Smooth muscle cell (in vitro differentiated cells): Measurements from ENCODE around the gene SGMS1. TPM values are rescaled to one million over a fixed set of nuclear protein-coding genes. Genes with fewer than 3 reads are reported as not detected.

Experiments used
- DNase-seq: peaks from one replicate; lab custom pipeline; 2025; ENCODE audit not compliant: unreplicated experiment; lab: John Stamatoyannopoulos, UW
- H2AFZ ChIP-seq: fragments of 200-600 bp; sonication (generic); 2 replicates; pipeline ENCODE4 v1.6.0; 2016; ENCODE audit warnings: antibody characterized with exemption, low read depth, mild to moderate bottlenecking
- H3F3A ChIP-seq: fragments of 200-600 bp; sonication (generic); 2 replicates; pipeline ENCODE4 v1.6.0; 2017; ENCODE audit warnings: antibody characterized with exemption, low read depth
- H3K27ac ChIP-seq: fragments of 200-600 bp; sonication (generic); 2 replicates; pipeline ENCODE4 v1.5.1; 2016; ENCODE audit warnings: low read depth, mild to moderate bottlenecking
- H3K27me3 ChIP-seq: fragments of 200-600 bp; sonication (generic); 2 replicates; pipeline ENCODE4 v1.6.1; 2016; ENCODE audit warnings: low read depth, mild to moderate bottlenecking
- H3K36me3 ChIP-seq: fragments of 200-600 bp; sonication (generic); 2 replicates; pipeline ENCODE4 v1.5.1; 2016; ENCODE audit warnings: low read depth
- H3K4me1 ChIP-seq: fragments of 200-600 bp; sonication (generic); 2 replicates; pipeline ENCODE4 v1.5.1; 2016; ENCODE audit warnings: low read depth
- H3K4me2 ChIP-seq: fragments of 200-600 bp; sonication (generic); 2 replicates; pipeline ENCODE4 v1.6.0; 2016; ENCODE audit warnings: mild to moderate bottlenecking
- H3K4me3 ChIP-seq: fragments of 200-600 bp; sonication (generic); 2 replicates; pipeline ENCODE4 v1.5.1; 2016; ENCODE audit warnings: mild to moderate bottlenecking
- H3K79me2 ChIP-seq: fragments of 200-600 bp; sonication (generic); 2 replicates; pipeline ENCODE4 v1.6.0; 2016; ENCODE audit warnings: low read depth, mild to moderate bottlenecking
- H3K9ac ChIP-seq: fragments of 200-600 bp; sonication (generic); 2 replicates; pipeline ENCODE4 v1.6.0; 2016; ENCODE audit warnings: low read depth
- H3K9me3 ChIP-seq: fragments of 200-600 bp; sonication (generic); replicated peaks from 2 replicates; pipeline ENCODE4 v1.5.1; 2016; ENCODE audit warnings: low read depth
- H4K20me1 ChIP-seq: fragments of 200-600 bp; sonication (generic); 2 replicates; pipeline ENCODE4 v1.6.0; 2016; ENCODE audit warnings: low read depth
- CTCF ChIP-seq: fragments of 200-600 bp; sonication (generic); IDR thresholded peaks from 2 replicates; pipeline ENCODE4 v1.5.1; 2017; ENCODE audit warnings: borderline replicate concordance, mild to moderate bottlenecking, antibody characterized with exemption; ENCODE audit not compliant: insufficient read depth, poor library complexity, severe bottlenecking
- WGBS: methylation state at CpG from one replicate; pipeline ENCODE4 v1.1.7; 2016; ENCODE audit warnings: low lambda C conversion rate; 5-methylcytosine and 5-hydroxymethylcytosine counted together
- polyA plus RNA-seq: library from polyadenylated mRNA; unstranded; fragments of >200 nt; fragmentation: Nextera tagmentation; extraction: Ambion mirVana; gene quantifications from 2 replicates; pipeline ENCODE4 v1.2.1, GENCODE V29; 2016
- total RNA-seq: library from RNA; depleted of rRNA; stranded (reverse); fragments of >200 nt; gene quantifications from 2 replicates; pipeline ENCODE4 v1.2.3, GENCODE V29; 2014

The SGMS1 gene
- total and polyA plus RNA-seq, 2 experiments from 2014 or later = 4.0 to 14.3 TPM

- TF ChIP-seq CTCF = no peak
- WGBS = 90% methylated on average over 6 of the region's 6 CpGs
- no peak for DNase-seq
Measured at GRCh38 chr10:50544857-50545429, 78.8 kb downstream of the SGMS1 start.

GRCh38 chr10:50544095-50544856 lies 79.5 kb downstream of the SGMS1 start:
- 86% methylated on average over 3 of the region's 3 CpGs for WGBS
- H2AFZ ChIP-seq = no peak overlapping the region
- no peak overlapping the region for H3K4me2 ChIP-seq
- no peak overlapping the region for H3K4me3 ChIP-seq
- H3F3A ChIP-seq = no peaks in the 10 kb centered on the region
- DNase-seq = no peak
- H3K27me3 ChIP-seq = no peaks in the 10 kb centered on the region
- H3K79me2 ChIP-seq = peaks cover 5% of the 10 kb centered on the region
- H4K20me1 ChIP-seq = no peaks in the 10 kb centered on the region
- H3K9ac ChIP-seq = no peak overlapping the region
- H3K4me1 ChIP-seq = no peaks in the 10 kb centered on the region
- no peak overlapping the region for H3K27ac ChIP-seq
- H3K9me3 ChIP-seq = no peaks in the 10 kb centered on the region
- no peak for TF ChIP-seq CTCF
- H3K36me3 ChIP-seq = no peaks in the 10 kb centered on the region

More at GRCh38 chr10:50544857-50545429, 78.8 kb downstream of the SGMS1 start:
- no peak overlapping the region for H3K9ac ChIP-seq
- H3K9me3 ChIP-seq = no peaks in the 10 kb centered on the region
- no peak overlapping the region for H3K27ac ChIP-seq
- no peaks in the 10 kb centered on the region for H4K20me1 ChIP-seq
- H3F3A ChIP-seq = no peaks in the 10 kb centered on the region
- peaks cover 5% of the 10 kb centered on the region for H3K79me2 ChIP-seq
- no peak overlapping the region for H3K4me2 ChIP-seq
- H3K4me1 ChIP-seq = no peaks in the 10 kb centered on the region
- no peaks in the 10 kb centered on the region for H3K36me3 ChIP-seq
- H3K27me3 ChIP-seq = no peaks in the 10 kb centered on the region
- no peak overlapping the region for H3K4me3 ChIP-seq
- H2AFZ ChIP-seq = no peak overlapping the region

- no peak for TF ChIP-seq CTCF
- H3K4me1 ChIP-seq = peaks cover 3% of the 10 kb centered on the region
- no peak overlapping the region for H3K4me3 ChIP-seq
- H3K4me2 ChIP-seq = no peak overlapping the region
- no peaks in the 10 kb centered on the region for H3F3A ChIP-seq
- no peak overlapping the region for H2AFZ ChIP-seq
- no peaks in the 10 kb centered on the region for H3K9me3 ChIP-seq
- H3K27ac ChIP-seq = no peak overlapping the region
- H3K9ac ChIP-seq = no peak overlapping the region
- H3K79me2 ChIP-seq = peaks cover 5% of the 10 kb centered on the region
- H3K36me3 ChIP-seq = no peaks in the 10 kb centered on the region
- DNase-seq = no peak
- no peaks in the 10 kb centered on the region for H4K20me1 ChIP-seq
- H3K27me3 ChIP-seq = no peaks in the 10 kb centered on the region
Measured at GRCh38 chr10:50542871-50543270, 80.9 kb downstream of the SGMS1 start.

- no peaks in the 10 kb centered on the region for H3K27me3 ChIP-seq
- no peak overlapping the region for H2AFZ ChIP-seq
- H3K4me2 ChIP-seq = no peak overlapping the region
- 66% methylated on average over 4 of the region's 4 CpGs for WGBS
- H3K9ac ChIP-seq = no peak overlapping the region
- H4K20me1 ChIP-seq = no peaks in the 10 kb centered on the region
- H3F3A ChIP-seq = no peaks in the 10 kb centered on the region
- no peak for DNase-seq
- peaks cover 3% of the 10 kb centered on the region for H3K4me1 ChIP-seq
- no peak for TF ChIP-seq CTCF
- no peak overlapping the region for H3K27ac ChIP-seq
- no peaks in the 10 kb centered on the region for H3K79me2 ChIP-seq
- no peaks in the 10 kb centered on the region for H3K36me3 ChIP-seq
- H3K4me3 ChIP-seq = no peak overlapping the region
- no peaks in the 10 kb centered on the region for H3K9me3 ChIP-seq
Measured at GRCh38 chr10:50541921-50542320, 81.8 kb downstream of the SGMS1 start.
